ENCODE measurements around the gene OR2W1. TPM values are rescaled to one million over a fixed set of nuclear protein-coding genes. Genes with fewer than 3 reads are reported as not detected.

OR2W1 gene
- total RNA-seq, 4 donors from 2014 or later, result not detected

GRCh38 chr6:29005183-29005885 lies 39.6 kb downstream of the OR2W1 start, which contains the start of gene ZNF311:
Gene ZNF311, minus strand, starts transcription at chr6:29005315. Its CDS starts 1,361 bp downstream, at chr6:29003954.
- H3K36me3 ChIP-seq, result no peaks in the 10 kb centered on the region
- no peaks in the 10 kb centered on the region for H3K4me1 ChIP-seq
- peak within 1 kb of the TSS; percentile 57 to 69 for H3K4me3 ChIP-seq
- no peaks in the 10 kb centered on the region for H3K27me3 ChIP-seq
- no peaks in the 10 kb centered on the region for H3K9me3 ChIP-seq
- intact Hi-C loops (cut with DNase I; ENCODE audit: low total_unique reads), result no loop called here
- peak; percentile 56 to 57 for DNase-seq
- TF ChIP-seq CTCF (IDR thresholded peaks at IDR 0.05) (no peak), POLR2A (IDR thresholded peaks at IDR 0.05) (no peak)
- H3K27ac ChIP-seq, result peak within 1 kb of the TSS; percentile 76 to 78

- no peak for DNase-seq
Measured at GRCh38 chr6:28996844-28997510, 48.0 kb downstream of the OR2W1 start.

GRCh38 chr6:28995093-28995650 lies 49.8 kb downstream of the OR2W1 start:
- no peak overlapping the region for H3K4me3 ChIP-seq
- no peaks in the 10 kb centered on the region for H3K4me1 ChIP-seq
- no peak for DNase-seq
- intact Hi-C loops (cut with DNase I; ENCODE audit: low total_unique reads), result no loop called here
- TF ChIP-seq POLR2A (IDR thresholded peaks at IDR 0.05), result no peak
- no peak for TF ChIP-seq CTCF (IDR thresholded peaks at IDR 0.05)
- no peak overlapping the region for H3K27ac ChIP-seq
- H3K27me3 ChIP-seq, result no peaks in the 10 kb centered on the region
- H3K36me3 ChIP-seq, result no peaks in the 10 kb centered on the region
- H3K9me3 ChIP-seq, result no peaks in the 10 kb centered on the region

More at GRCh38 chr6:28996844-28997510, 48.0 kb downstream of the OR2W1 start:
- no peaks in the 10 kb centered on the region for H3K27me3 ChIP-seq
- H3K36me3 ChIP-seq, result no peaks in the 10 kb centered on the region
- H3K4me1 ChIP-seq, result no peaks in the 10 kb centered on the region
- H3K9me3 ChIP-seq, result no peaks in the 10 kb centered on the region
- H3K4me3 ChIP-seq, result no peak overlapping the region
- TF ChIP-seq CTCF (IDR thresholded peaks at IDR 0.05) (no peak), POLR2A (IDR thresholded peaks at IDR 0.05) (no peak)
- intact Hi-C loops (cut with DNase I; ENCODE audit: low total_unique reads), result no loop called here
- H3K27ac ChIP-seq, result no peak overlapping the region

Other genes with a start within 250 kb of the OR2W1 start
- gene TRIM27, start 121.2 kb downstream of the OR2W1 start, total RNA-seq, result 100 to 1,000 TPM in 1 of 4 donors, 10 to 100 TPM in 3; 24.6 to 108 (median 48.7) TPM
- 1 to 10 TPM in 2 of 4 donors, under 1 TPM in 2; 0.51 to 4.1 (median 1.1) TPM for gene ZNF311, start 39.9 kb downstream of the OR2W1 start, total RNA-seq
- not detected for gene OR2B3, start 42.1 kb upstream of the OR2W1 start, total RNA-seq
- not detected for gene OR2J1, start 54.3 kb upstream of the OR2W1 start, total RNA-seq
- gene OR2J3, start 62.9 kb upstream of the OR2W1 start, total RNA-seq, result not detected
- 10 to 100 TPM in 1 of 4 donors, not detected in 3; 11.8 TPM for gene OR2J2, start 125.7 kb upstream of the OR2W1 start, total RNA-seq

Measured in uterus (tissue), 4 donors.